Mucosa of descending colon (tissue), 3 donors: Measurements from ENCODE around the gene ETV5. TPM values are rescaled to one million over a fixed set of nuclear protein-coding genes. Genes with fewer than 3 reads are reported as not detected.

Experiments used
- ATAC-seq: fragments of 200-7000 bp; cut with Tn5 transposase; one replicate; pipeline ENCODE4 v1.9.1; 2020; ENCODE audit warnings: mild to moderate bottlenecking, moderate library complexity
- DNase-seq, 3 donors: peaks; one replicate each; pipeline ENCODE4 v3.0.0-alpha.2; 2020
- H3K36me3 ChIP-seq: fragments of 200-600 bp; one replicate; pipeline ENCODE4 v1.8.0; 2021; ENCODE audit warnings: low read depth, mild to moderate bottlenecking
- H3K4me1 ChIP-seq: fragments of 200-600 bp; one replicate; pipeline ENCODE4 v1.8.0; 2021; ENCODE audit warnings: low read depth, mild to moderate bottlenecking
- H3K4me3 ChIP-seq: fragments of 200-600 bp; one replicate; pipeline ENCODE4 v1.8.0; 2021; ENCODE audit warnings: mild to moderate bottlenecking
- H3K9me3 ChIP-seq: fragments of 200-600 bp; one replicate; pipeline ENCODE4 v1.8.0; 2021; ENCODE audit warnings: mild to moderate bottlenecking
- intact Hi-C, 2 donors: fragments of 100-400 bp; cut with DNase I in 1 of 2; cut with micrococcal nuclease in 1 of 2; formaldehyde crosslinking; loops; one replicate each; pipeline versions ENCODE4 v1.11.0 to v1.11.1; 2022; cut with DNase I, micrococcal nuclease
- total RNA-seq, 3 donors: library from RNA; stranded (reverse); fragmentation: NEBNext Ultra II Directional in 2 of 3; extraction: Animal tissue kit (Norgen Biotek cat#: 25700) in 2 of 3; gene quantifications; one replicate each; pipeline versions ENCODE4 v1.2.1 to v1.2.4, GENCODE V29; 2021 to 2023
- TF ChIP-seq, protein P1 (sequence below): fragments of 200-600 bp; IDR thresholded peaks from one replicate; pipeline ENCODE4 v1.8.0; 2022; ENCODE audit warnings: antibody characterized with exemption, mild to moderate bottlenecking
- donor health status: DM: no; HTN: no; CAD: no; lungs with moderate emphysema.
- donor health status: DM: no; HTN: no; CAD: no.
- donor health status: DM: no; HTN: yes; CAD: no.

Gene ETV5
- total RNA-seq, 3 donors from 2014 or later, result 3.3 to 10.2 (median 9.2) TPM

DNA sequence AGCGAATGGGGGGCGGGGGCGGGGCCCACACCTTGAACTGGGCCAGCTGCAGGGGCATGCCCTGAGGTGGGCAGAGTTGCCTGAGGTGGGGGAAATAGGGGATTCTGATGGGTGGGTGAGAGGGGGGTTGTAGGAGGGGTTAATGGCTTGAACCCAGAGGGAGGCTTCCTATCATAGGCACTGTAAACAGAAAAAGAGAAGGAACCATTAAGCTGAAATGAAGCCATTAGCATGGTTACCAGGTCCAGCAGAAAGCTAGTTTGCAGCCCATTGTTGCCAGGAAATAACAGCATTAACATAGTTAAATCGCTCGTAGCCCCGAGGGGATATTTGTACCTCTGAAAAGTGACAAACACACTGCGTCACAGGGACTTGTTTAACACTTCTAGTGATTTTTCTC, 29.0 kb downstream of the ETV5 start:
- TF ChIP-seq, protein P1, sequence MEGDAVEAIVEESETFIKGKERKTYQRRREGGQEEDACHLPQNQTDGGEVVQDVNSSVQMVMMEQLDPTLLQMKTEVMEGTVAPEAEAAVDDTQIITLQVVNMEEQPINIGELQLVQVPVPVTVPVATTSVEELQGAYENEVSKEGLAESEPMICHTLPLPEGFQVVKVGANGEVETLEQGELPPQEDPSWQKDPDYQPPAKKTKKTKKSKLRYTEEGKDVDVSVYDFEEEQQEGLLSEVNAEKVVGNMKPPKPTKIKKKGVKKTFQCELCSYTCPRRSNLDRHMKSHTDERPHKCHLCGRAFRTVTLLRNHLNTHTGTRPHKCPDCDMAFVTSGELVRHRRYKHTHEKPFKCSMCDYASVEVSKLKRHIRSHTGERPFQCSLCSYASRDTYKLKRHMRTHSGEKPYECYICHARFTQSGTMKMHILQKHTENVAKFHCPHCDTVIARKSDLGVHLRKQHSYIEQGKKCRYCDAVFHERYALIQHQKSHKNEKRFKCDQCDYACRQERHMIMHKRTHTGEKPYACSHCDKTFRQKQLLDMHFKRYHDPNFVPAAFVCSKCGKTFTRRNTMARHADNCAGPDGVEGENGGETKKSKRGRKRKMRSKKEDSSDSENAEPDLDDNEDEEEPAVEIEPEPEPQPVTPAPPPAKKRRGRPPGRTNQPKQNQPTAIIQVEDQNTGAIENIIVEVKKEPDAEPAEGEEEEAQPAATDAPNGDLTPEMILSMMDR, result no peak

DNA sequence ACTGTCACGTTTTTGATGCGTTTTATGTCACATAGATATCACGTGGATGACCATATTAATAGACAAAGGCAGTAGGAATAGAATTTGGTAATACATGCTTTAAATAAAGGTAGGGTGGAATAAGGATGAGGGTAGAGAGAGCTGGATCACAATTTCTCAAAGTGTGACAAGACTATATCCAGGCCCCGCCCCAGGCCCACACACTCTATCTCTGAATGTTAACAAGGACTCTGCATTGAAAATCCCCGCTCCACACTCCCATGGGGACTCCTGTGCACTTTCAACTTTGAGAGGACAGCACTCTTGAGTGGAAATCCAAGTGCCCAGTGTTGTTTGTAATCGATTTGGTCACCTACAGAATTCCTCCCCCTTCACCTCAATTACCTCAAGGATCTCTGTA, 31.4 kb downstream of the ETV5 start:
- TF ChIP-seq, protein P1, result no peak
- no peak overlapping the region for H3K4me3 ChIP-seq
- H3K9me3 ChIP-seq, result no peaks in the 10 kb centered on the region
- no peaks in the 10 kb centered on the region for H3K4me1 ChIP-seq
- ATAC-seq (no peak), DNase-seq (no peak)
- H3K36me3 ChIP-seq, result no peaks in the 10 kb centered on the region
- intact Hi-C loops, result no loop called here

More for the DNA sequence above, 29.0 kb downstream of the ETV5 start:
- DNase-seq, result no peak
- Histone ChIP-seq H3K4me3 (no peak overlapping the region), H3K36me3 (no peaks in the 10 kb centered on the region), H3K9me3 (no peaks in the 10 kb centered on the region), H3K4me1 (no peaks in the 10 kb centered on the region)
- intact Hi-C loops, result no loop called here
- no peak for ATAC-seq

- H3K36me3 ChIP-seq, result no peaks in the 10 kb centered on the region
- no peaks in the 10 kb centered on the region for H3K9me3 ChIP-seq
- TF ChIP-seq, protein P1, result no peak
- no peak overlapping the region for H3K4me3 ChIP-seq
- DNase-seq (no peak), ATAC-seq (no peak)
- H3K4me1 ChIP-seq, result no peaks in the 10 kb centered on the region
- intact Hi-C loops, result no loop called here
Observed at GRCh38 chr3:186075931-186076567, 32.8 kb downstream of the ETV5 start.

DNA sequence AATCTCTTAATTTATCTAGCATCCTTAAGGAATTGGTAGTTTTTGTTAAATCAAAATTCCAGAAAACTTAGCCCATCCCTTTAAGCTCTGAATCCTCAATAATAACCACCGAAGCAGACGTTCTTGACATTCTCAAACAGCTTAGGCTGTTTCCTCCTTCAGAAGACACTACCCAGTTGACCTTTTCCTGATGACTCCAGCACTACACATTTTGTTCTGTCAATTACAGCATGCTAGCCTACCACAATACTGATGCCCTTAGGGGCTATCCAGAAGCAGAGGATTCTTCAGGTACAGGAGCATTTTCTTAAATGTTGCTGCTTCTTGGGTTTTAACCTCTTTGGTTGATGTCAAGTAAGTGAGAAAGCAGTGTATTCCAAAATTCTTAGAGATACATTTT, 33.4 kb downstream of the ETV5 start:
- Histone ChIP-seq H3K4me3 (no peak overlapping the region), H3K9me3 (no peaks in the 10 kb centered on the region), H3K4me1 (no peaks in the 10 kb centered on the region), H3K36me3 (no peaks in the 10 kb centered on the region)
- TF ChIP-seq, protein P1, result no peak
- ATAC-seq, result no peak
- intact Hi-C loops, result no loop called here
- DNase-seq, result no peak

GRCh38 chr3:186073641-186074040, 35.2 kb downstream of the ETV5 start:
- Histone ChIP-seq H3K4me3 (no peak overlapping the region), H3K4me1 (no peaks in the 10 kb centered on the region), H3K36me3 (no peaks in the 10 kb centered on the region), H3K9me3 (no peaks in the 10 kb centered on the region)
- intact Hi-C loops, result no loop called here
- no peak for DNase-seq
- TF ChIP-seq, protein P1, result no peak
- no peak for ATAC-seq

GRCh38 chr3:186070996-186071395, 37.9 kb downstream of the ETV5 start:
- TF ChIP-seq, protein P1, result no peak
- ATAC-seq (no peak), DNase-seq (no peak)
- H3K4me1 ChIP-seq, result no peaks in the 10 kb centered on the region
- no peaks in the 10 kb centered on the region for H3K36me3 ChIP-seq
- no peak overlapping the region for H3K4me3 ChIP-seq
- intact Hi-C loops, result no loop called here
- H3K9me3 ChIP-seq, result no peaks in the 10 kb centered on the region
